CD1c-positive myeloid dendritic cell (primary cell): ENCODE measurements around the gene ANOS1.
"Not testable (repeated sequence)": the region's sequence is repeated elsewhere in the genome, so short reads cannot be mapped to it uniquely, and the experiment has no call there.

ENCODE experiments used
- DNase-seq: peaks from one replicate; pipeline ENCODE4 v3.0.0-alpha.2; 2016; ENCODE audit errors: extremely low spot score

Gene ANOS1, protein sequence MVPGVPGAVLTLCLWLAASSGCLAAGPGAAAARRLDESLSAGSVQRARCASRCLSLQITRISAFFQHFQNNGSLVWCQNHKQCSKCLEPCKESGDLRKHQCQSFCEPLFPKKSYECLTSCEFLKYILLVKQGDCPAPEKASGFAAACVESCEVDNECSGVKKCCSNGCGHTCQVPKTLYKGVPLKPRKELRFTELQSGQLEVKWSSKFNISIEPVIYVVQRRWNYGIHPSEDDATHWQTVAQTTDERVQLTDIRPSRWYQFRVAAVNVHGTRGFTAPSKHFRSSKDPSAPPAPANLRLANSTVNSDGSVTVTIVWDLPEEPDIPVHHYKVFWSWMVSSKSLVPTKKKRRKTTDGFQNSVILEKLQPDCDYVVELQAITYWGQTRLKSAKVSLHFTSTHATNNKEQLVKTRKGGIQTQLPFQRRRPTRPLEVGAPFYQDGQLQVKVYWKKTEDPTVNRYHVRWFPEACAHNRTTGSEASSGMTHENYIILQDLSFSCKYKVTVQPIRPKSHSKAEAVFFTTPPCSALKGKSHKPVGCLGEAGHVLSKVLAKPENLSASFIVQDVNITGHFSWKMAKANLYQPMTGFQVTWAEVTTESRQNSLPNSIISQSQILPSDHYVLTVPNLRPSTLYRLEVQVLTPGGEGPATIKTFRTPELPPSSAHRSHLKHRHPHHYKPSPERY

DNA sequence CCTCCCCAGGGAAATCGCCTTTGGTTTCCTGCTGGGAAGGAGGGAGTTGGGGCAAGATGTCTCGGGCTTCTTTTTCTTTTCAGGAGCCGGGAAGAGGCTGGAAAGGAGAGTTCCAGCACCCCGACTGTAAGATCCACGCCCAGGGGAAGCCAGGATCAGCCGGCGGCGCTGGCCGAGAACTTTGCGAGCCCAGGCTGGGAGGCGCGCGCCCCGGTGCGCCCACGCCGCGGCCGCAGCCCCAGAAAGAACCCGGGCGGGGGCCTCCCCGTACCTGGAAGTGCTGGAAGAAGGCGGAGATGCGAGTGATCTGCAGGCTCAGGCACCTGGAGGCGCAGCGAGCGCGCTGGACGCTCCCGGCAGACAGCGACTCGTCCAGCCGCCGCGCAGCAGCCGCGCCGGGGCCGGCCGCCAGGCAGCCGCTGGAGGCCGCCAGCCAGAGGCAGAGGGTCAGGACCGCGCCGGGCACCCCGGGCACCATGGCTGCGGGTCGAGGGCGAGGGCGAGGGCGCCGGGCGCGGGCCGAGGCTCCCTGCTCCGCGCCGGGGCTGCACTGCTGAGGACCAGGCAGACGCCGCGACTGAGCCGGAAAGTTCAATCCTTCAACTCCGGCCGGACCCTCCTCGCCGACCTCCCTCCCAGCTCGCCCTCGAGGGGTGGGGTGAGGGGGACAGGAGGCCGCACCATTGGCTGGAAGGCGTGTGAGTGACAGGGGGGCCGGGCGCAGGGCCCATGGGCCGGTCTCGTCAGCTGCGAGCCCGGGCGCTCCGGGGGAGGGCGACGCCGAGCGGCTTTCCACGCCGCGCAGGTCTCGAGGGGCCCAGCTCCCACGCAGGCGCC lies at the start of gene ANOS1:
ANOS1 (minus strand) TSS at position 579 of the 837 bp plus-strand sequence; CDS start at position 478, 101 bp downstream.
- no peak for DNase-seq

DNA sequence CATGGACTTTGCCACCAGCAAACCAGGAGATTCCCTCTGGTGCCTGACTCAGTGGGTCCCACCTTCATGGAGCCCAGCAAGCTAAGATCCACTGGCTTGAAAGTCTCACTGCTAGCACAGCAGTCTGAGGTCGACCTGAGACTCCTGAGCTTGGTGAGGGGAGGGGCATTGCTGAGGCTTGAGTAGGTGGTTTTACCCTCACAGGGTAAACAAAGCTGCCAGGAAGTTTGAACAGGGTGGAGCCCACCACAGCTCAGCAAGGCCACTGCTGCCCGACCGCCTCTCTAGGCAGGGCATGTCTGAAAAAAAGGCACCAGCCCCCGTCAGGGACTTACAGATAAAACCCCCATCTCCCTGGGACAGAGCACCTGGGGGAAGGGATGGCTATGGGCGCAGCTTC lies 41.2 kb upstream of the ANOS1 start:
- no peak for DNase-seq

DNA sequence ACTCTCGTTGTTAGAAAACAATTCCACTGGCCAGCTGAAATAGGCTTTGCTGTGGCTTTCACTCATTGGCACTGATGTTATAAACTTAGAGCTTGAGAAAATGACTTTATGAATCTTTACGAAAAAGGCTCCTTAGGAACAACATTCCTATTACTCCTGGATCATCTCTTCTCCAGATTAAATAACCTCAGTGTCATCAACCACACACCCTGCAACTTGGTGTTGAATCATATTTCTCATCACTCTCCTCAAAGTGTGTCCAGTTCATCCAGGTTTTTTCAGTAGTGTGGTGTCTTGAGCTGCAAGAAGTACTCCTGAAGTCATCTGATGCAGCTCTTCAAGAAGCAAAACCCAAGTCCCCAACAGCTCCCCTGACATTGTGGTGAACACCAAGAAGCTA lies 28.1 kb upstream of the ANOS1 start:
- no peak for DNase-seq

DNA sequence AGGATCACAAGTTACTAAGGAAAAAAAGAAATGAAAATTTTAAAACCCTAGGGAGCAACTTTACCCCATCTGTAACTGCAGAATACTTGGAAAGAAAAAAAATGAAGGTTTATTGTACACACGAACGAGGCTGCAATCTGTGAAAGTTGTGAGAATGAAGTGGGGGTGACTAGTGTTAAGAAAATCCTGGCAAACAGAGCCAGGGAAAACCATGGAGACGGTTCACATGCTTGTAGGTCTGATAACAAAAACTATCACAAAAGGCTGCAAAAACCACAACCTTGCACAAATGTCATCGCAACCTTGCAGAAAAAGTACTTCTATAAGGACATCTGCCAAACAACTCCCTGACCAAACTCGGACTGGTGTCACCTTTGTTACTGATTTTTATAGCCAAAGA lies 26.8 kb upstream of the ANOS1 start:
- DNase-seq = not testable (repeated sequence)

DNA sequence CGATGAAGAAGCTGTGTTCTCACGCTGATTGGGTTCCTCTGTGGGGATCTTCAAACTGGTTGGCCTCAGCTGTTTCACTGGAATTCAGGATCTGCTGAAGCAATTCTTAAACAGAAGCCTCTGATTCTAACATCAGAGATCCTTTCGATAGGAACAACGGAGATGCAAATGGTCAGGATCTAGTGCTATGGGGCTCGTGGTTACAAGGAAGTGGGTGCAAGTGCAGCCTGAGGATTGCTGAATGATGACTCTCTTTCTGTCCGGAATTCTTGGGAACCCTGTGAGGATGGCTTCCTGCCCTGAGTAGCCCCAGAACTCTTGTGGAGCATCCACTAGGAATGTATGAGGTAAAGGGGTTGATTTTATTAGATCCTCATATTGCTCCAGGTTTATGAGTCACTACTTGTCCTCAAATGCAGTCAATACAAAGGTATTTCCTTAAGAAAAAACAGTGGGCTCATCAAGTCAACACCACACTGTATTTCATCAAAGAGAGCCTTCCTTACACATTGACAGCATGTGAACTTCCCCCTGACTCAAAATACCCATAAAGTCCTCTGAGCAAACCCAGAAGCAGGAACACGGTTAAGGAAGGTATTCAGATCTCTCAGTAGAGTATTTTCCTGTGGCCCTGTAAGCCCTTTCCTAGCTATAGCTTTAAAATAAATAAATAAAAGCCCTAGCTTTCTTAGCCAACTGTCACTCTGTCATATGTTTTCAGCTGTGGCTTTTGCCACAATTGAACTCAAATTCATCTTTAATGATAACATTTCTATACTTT lies 25.9 kb upstream of the ANOS1 start:
- not testable (repeated sequence) for DNase-seq

DNA sequence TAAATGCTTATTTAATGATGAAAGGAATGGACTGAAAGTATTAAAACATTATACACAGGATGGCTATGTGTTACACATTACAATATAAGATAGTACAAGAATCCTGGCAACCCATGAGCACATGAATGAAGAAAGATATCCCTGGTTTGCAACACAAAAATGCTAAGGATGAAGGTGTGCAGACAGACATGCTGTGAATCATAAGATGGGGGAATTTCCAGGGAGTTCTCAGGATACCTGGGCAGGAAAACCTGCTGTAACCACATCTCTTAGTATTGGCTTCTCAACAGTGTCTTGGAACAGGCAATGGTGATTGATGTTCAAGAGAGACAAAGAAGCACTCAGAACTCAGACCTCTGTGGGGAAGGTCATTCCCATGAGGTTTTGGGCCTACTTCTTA lies 23.9 kb upstream of the ANOS1 start:
- no peak for DNase-seq

DNA sequence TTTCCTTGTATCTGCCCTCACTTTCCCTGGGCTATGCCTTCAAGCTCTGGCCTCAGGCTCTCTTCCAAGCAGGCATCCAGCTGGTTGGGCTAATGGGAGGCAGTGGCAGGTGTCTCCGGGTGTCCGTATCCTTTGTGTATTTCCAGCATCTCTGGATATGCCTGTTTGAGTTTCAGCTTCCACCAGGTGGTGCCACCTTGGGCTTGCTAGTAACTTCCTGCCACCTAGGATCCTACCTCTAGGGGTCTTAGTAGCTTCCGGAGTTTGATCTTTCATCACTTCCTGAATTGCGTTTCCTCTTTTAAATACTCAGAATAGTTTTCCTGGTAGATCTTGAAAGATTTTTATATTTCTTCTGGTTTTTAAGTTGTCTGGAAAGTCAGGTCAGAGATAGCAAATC lies 23.2 kb upstream of the ANOS1 start:
- DNase-seq = peak; percentile 1

DNA sequence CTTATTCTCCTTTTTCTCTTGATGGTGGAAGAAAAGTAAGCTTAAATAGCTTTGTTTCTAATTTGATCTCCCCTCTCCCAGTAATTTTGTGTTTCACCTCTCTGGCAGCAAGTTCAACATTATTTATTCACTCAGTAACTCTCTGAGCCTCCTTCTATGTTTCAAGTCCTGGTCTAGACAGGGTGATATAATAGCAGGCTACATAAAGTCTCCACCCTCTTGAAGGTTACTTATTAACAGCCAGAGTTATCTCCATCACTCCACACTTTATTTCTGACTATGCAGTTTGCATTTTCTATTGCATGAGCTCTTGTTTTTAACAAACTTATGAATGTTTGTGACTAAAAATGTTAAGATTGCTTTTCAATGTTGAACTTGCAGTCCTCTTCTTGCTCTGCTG lies 17.8 kb upstream of the ANOS1 start:
- DNase-seq = no peak

DNA sequence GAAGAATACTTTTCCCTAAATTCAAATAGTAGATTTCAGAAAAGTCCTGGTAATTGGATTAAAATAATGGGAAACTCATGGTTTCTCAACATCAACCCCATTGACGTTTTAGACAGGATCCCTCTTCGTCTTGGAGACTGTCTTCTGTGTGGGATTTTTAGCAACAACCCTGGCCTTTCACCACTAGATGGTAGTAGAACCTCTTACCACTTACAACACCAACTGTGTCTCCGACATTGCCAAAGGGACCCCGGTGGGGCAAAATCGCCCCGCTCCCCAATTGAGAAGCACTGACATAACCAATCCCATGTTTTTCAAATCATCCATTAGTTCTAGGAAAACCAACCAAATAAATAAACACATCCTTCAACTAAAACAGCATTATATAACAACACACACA lies 16.9 kb upstream of the ANOS1 start:
- peak; percentile 21 for DNase-seq

DNA sequence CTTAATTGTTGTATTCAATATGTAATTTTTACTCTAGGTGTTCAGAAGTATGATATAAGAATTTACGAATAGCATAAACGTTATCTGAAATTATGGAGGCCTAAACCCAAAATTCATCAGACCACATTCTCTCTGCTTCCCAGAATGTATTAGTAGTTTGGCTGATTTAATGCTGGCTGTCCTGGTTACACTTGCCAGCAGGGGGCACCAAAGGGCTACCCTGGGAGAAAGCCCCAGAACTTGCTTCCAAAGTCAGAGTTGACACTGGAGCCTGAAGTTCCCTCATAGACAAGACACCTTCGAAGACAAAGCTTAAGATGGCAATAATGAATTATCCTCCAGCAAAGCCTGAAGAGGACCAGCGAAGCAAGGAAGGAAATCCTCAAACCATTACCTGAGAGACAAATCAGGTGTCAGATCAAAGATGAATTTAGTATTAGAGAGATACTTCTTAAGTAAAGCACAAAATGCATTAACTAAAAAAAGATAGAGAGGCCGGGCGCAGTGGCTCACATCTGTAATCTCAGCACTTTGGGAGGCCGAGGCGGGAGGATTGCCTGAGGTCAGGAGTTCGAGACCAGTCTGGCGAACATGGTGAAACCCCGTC lies 11.3 kb upstream of the ANOS1 start:
- peak; percentile 55 for DNase-seq

DNA sequence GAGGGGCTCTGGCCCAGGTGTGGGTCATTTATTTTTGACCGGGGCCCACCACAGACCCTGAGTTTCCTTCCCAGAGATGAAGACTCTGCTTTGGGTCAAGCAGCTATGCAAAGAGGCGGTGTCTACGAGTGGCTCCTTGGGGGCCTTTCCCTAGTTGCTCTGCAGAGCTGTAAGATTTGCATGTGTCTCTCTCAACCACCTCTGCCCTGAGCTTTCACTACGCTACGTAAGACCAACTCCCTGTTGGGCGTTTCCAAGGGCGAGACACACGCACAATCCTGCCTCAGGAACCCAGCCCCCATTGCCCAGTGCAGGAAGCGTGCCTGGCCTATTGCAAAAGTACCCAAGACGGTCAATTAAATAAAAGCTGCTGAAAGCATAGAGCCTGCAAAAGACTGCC lies 10.0 kb upstream of the ANOS1 start:
- DNase-seq = no peak

DNA sequence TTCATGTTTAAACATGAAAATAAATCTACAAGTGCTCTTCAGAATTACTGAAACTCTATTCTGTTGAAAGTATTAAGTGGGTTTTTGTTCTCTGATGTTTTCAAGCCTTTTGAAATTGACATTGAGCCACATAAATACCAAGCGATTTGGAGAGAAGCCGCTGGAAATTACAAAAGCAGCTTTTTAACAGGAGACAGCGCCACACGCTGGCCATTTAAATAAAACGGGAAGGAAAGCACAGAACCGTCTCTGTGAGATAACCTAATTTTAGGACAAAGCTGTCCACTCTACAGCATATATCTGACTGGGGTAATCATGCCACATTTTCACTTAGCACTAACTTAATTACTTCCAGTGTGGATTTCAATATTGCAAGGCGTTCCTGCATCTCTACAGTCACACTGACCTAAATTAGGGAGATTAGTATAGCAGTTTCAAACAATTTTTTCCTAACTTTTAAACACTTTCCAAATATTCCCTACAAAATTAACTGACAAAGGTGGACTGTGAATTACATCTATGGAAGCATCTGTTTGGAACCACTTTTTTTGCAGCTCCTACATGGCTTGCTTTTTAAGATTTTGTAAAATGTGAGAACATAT lies 6.8 kb upstream of the ANOS1 start:
- peak; percentile 40 for DNase-seq

DNA sequence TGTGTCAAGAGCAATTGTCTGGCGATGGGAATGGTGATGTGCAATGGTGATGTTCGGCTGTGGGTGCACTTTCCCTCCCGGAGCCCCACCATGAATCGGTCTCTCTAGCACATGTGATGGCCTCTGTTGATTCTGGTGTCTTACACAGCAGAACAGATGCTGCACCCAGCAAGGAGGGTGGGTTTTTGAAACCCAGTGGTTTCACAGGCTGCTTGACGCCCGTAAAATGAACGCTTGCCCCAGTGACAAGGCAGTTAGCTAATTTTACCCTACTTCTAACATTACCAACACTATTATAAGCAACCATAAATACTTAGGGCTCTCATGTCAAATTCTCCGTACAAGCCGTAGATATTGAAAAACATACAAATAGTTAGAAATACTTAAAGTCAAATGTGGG lies 5.9 kb upstream of the ANOS1 start:
- no peak for DNase-seq

DNA sequence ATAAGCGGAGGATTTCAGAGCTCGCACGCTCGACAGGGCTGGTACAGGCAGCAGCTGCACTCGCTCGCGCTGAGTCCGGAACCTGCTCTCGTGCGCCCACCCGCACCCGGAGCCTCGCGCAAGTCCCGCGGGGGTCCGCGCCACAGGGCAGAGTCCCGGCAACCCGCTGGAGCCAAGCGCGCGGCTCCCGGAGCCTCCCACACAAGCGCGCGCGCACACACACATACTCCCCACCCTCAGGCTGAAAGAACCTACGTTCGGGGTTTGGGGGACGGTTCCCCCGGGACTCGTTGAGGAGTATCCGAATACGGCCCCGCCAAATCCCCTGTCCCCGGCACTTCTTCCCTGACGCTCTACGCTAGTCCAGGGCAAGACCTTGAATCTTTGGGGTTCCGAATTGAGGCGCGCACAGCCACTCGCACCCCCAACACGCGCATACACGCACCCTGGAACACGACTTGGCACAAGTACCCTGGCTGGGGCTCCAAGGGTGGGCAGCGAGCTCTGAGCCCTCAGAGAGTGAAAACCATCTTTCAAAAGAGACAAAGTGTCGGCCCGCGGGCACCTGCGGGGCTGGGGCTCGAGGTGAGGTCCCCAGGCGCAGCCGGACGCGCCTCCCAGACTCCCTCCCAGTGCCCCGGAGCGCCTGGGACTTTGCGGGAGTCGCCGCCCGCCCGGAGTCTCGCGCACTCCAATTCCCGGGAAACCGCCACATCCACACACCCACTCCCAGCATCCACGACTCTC lies 952 bp downstream of the ANOS1 start:
- DNase-seq = no peak

DNA sequence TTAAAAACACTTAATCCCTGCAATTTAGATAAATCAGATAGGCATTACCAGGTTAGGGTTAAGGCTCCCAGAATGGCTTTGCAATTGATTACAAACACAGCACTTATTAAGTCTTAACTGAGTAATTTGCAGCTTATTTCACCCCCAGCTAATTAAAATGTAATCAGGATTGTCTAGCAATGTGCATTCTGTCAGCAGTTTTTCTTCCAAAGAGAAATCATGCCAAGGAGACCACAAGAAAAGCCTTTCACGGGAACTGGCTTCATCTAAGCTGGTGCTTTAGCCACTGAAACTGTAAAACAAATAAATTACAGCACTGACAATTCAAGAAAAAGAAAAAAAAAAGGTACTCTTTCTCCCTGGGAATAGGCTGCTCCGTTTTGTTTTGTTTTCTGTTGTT lies 2.1 kb downstream of the ANOS1 start:
- no peak for DNase-seq

DNA sequence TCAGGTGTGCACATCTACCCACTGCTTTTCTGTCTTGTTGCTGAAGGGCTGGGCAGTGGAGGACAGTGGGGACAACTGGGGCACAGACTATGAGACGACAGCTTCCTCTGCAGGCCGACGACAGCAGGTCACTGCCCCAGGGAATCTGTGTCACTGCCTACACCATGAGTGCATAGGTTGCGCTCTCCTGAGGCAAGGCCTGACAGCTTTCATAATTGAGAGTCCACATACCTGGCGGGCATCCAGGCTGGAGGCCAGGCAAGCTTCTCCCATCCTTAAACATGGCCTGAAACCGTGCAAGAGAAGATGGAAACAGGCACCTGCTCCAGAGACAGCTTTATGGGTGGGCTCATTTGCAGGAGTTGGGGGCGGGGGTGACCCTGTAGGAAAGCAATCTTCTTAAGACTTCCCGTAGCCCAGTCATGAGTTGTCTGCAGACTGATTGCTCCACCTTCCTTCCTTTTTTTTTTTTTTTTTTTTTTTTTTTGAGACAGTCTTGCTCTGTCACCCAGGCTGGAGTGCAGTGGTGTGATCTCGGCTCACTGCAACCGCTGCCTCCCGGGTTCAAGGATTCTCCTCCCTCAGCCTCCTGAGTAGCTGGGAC lies 2.9 kb downstream of the ANOS1 start:
- DNase-seq = no peak

DNA sequence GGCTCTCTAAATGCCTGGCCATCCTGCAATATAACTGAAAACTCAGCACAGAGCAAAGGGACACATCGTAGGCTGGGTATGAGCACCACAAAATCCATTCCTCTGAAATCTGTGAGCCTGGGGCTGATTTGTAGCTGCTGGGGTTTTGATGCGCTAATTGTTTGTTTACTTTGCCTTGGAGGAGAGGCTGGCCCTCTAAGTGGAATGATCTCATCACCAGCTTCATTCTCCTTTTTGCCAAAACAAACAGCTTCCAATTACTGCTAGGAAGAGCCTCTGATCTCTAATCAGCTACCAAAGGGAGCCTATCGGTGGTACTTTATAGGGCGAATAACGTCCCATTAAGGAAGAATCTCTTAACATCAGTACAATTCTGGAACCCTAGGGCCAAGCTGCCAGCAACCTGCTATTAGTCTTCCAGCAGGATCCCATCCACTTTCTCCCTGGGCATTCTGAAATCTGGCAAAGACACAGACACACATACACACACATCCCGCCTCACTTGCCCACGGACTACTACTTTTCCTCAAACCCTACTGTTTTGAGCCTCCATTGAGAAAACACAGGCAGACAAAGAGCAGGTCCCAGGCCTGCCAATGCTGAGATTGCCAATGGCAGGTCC lies 5.8 kb downstream of the ANOS1 start:
- no peak for DNase-seq

DNA sequence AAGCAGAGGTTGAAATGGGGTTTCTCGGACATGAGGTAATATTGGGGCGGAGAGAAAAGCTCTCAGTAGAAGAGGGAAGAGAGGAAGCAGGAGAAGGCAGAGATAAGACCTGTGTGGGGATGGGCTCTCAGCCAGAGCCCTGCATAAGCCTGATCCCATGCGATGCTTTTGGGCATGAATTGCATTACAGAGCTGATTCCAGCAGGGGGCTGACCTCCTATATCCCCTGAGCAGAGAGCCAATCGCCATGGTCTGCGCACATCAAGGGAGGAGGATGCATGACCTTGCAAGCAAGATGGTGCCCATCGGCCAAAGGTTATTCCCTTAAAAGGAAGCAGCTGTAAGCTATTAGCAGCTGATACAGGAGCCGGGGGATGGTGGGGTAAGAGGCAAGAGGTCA lies 7.6 kb downstream of the ANOS1 start:
- no peak for DNase-seq

DNA sequence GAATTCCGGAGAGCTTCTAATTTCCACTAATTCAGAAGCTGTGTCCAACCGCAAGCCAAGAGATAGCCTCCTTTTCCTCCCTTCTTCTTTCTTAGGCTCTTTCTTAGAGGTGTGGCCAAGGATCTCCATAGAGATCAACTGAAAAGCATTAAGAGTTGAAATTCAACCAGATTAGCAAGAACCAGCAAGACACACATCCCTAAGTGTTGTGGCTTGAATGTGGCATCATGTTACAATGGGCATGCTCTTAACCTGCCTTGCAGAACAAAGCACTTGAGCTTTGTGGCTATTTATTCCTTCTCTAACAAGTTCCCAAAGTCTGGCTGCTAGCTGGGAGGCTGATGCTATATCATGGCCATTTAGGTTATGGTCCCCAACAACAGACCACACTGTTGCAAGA lies 10.4 kb downstream of the ANOS1 start:
- no peak for DNase-seq
